ENCODE results near the gene S1PR2. TPM values are rescaled to one million over a fixed set of nuclear protein-coding genes. Genes with fewer than 3 reads are reported as not detected.
A peak's percentile ranks its signal among the peaks of the same experiment; 100 is the strongest.

Gene S1PR2
- total RNA-seq: 1 to 10 TPM; 9.4 to 9.8 TPM

- Mint-ChIP-seq H3K27me3 (no peaks in the 10 kb centered on the region), H3K9me3 (no peaks in the 10 kb centered on the region), H3K4me3 (peak within 1 kb of the TSS; percentile 79), H3K36me3 (no peaks in the 10 kb centered on the region), H3K27ac (peak within 1 kb of the TSS; percentile 80), H3K4me1 (ENCODE audit: low read depth) (peaks cover 26% of the 10 kb centered on the region)
- CTCF ChIA-PET: interaction anchor here (0.8 to 2.3 kb wide), 5 partner anchors 19 to 43 kb away, joined by 3 to 9 read pairs (median 4); no protein-coding TSS in a partner anchor
- intact Hi-C loops (cut with micrococcal nuclease): no loop called here
- DNase-seq: peak; percentile 82
- POLR2A ChIA-PET: interaction anchor here (0.9 to 1.5 kb wide), 2 partner anchors 14 to 32 kb away, joined by 3 read pairs; no protein-coding TSS in a partner anchor
Measured at GRCh38 chr19:10230861-10231611, at the start of gene S1PR2. Gene S1PR2, minus strand, starts transcription at chr19:10231331. Its CDS starts 6,426 bp downstream, at chr19:10224905.

DNA sequence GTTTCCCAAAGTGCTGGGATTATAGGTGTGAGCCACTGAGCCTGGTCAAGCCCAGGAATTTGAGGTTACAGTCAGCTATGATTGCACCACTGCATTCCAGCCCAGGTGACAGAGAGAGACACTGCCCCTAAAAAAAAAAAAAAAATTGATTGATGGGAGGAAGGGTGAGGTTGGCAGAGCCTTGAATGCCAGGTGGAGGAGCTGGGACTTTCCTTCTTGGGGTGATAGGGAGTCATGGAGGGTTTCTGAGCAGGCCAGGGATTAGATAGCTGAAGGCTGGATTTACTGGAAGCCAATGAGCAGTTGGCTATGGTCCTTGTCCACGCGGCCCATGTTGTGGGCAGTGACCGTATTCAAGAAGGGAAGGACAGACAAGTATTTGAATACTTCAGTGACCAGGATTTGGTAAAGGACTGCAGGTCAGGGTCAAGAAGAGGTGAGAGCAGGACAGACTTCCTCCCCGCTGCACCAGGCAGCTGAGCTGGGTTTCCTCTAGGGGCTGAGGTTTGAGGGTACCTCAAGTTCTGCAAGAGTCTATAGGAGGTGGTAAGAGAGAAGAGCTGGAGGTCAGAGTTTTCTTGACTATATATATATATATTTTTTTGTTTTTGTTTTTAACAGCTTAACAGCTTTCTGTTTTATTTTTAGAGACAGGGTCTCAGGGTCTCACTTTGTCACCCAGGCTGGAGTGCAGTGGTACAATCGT lies 48.8 kb upstream of the S1PR2 start:
- H3K36me3 Mint-ChIP-seq: peaks cover 45% of the 10 kb centered on the region

DNA sequence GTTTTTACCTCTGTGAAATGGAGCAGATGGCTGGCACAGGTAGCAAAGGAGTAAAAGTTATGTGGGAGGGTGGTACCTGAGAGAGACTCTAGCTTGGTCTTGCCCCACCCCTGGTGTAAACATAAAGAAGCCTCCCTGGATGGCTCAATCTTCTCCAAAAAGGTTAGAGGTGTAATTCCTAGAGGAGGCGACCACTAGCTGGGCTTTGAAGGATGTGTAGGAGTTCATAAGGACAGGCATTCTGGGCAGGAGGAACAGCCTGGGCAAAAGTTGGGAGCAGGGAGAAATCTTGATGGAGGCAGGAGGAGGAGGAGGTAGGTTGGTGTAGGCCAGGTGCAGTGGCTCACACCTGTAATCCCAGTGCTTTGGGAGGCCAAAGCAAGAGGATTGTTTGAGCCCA lies 47.8 kb upstream of the S1PR2 start:
- Mint-ChIP-seq H3K9me3 (no peaks in the 10 kb centered on the region), H3K27me3 (no peaks in the 10 kb centered on the region), H3K27ac (no peak overlapping the region), H3K4me3 (no peak overlapping the region), H3K36me3 (peaks cover 44% of the 10 kb centered on the region), H3K4me1 (ENCODE audit: low read depth) (peaks cover 21% of the 10 kb centered on the region)
- POLR2A ChIA-PET: interaction anchor here (2.4 kb wide), 1 partner anchor 8 kb away, joined by 15 read pairs; the partner anchor contains the start of gene ICAM1
- DNase-seq: no peak
- CTCF ChIA-PET: interaction anchor here (0.6 to 0.9 kb wide), 2 partner anchors 110 to 125 kb away, joined by 3 read pairs; no protein-coding TSS in a partner anchor
- intact Hi-C loops (cut with micrococcal nuclease): no loop called here

More for the DNA sequence above, 48.8 kb upstream of the S1PR2 start:
- intact Hi-C loops (cut with micrococcal nuclease): no loop called here
- no peak overlapping the region for H3K27ac Mint-ChIP-seq
- ChIA-PET POLR2A (interaction anchor here (0.5 to 2.4 kb wide), 3 partner anchors 9 to 464 kb away, joined by 3 to 15 read pairs (median 4); partner anchors contain the start of gene ICAM1), CTCF (interaction anchor here (0.6 to 1.7 kb wide), 6 partner anchors 10 to 231 kb away, joined by 3 to 9 read pairs (median 4); partner anchors contain the start of gene ICAM1)
- peaks cover 14% of the 10 kb centered on the region for H3K4me1 Mint-ChIP-seq (ENCODE audit: low read depth)
- DNase-seq: no peak
- no peak overlapping the region for H3K4me3 Mint-ChIP-seq
- H3K9me3 Mint-ChIP-seq: no peaks in the 10 kb centered on the region
- H3K27me3 Mint-ChIP-seq: no peaks in the 10 kb centered on the region

DNA sequence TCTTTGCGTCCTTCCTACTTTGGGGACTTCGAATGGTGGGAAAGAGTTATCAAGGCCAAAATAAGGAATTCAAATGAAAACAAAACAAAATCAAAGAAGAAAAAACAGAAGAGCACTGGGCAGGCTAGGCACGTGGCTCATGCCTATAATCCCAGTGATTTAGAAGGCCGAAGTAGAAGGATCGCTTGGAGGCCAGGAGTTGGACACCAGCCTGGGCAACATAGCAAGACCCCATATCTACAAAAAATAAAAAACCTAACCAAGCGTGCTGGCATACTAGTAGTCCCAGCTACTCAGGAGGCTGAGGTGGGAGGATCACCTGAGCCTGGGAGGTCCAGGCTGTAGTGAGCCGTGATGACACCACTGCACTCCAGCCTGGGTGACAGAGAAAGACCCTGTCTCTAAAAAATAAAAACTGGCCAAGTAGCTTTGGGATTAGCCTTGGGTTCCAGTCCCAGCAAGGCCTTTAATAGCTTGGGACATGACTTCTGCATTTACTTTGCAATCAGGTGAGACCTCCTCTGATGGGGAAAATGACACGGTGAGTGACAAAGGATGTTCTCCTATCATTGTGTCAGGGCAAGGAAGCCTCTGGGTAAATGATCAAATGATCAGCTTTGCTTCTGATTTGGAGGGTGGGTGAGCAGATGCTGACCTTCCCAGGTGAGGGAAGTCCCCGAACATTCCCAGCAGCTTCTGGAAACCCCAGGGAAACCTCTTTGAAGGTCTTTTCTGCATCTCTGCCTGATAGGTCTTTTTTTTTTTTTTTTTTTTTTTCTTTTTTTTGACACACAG lies 46.9 kb upstream of the S1PR2 start:
- H3K4me1 Mint-ChIP-seq (ENCODE audit: low read depth): peaks cover 25% of the 10 kb centered on the region
- peaks cover 38% of the 10 kb centered on the region for H3K36me3 Mint-ChIP-seq
- no peak overlapping the region for H3K4me3 Mint-ChIP-seq
- H3K9me3 Mint-ChIP-seq: no peaks in the 10 kb centered on the region
- no peak overlapping the region for H3K27ac Mint-ChIP-seq
- ChIA-PET CTCF (interaction anchor here (0.6 to 1.1 kb wide), 3 partner anchors 8 to 113 kb away, joined by 3 to 4 read pairs (median 3); no protein-coding TSS in a partner anchor), POLR2A (interaction anchor here (0.5 to 1.3 kb wide), 4 partner anchors 9 to 129 kb away, joined by 3 to 4 read pairs (median 4); partner anchors contain the start of gene ICAM4)
- no peak for DNase-seq
- intact Hi-C loops (cut with micrococcal nuclease): no loop called here
- no peaks in the 10 kb centered on the region for H3K27me3 Mint-ChIP-seq

DNA sequence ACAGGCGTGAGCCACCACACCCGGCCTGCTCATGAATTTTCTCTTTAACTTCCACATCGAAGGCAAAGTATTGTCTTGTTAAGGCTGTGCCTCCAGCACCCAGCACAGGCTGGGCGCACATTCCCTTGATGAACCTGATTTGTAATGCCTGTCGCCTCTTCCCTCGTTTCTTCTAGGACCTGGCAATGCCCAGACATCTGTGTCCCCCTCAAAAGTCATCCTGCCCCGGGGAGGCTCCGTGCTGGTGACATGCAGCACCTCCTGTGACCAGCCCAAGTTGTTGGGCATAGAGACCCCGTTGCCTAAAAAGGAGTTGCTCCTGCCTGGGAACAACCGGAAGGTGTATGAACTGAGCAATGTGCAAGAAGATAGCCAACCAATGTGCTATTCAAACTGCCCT lies 43.5 kb upstream of the S1PR2 start:
- no peaks in the 10 kb centered on the region for H3K27me3 Mint-ChIP-seq
- peaks cover 33% of the 10 kb centered on the region for H3K36me3 Mint-ChIP-seq
- H3K4me1 Mint-ChIP-seq (ENCODE audit: low read depth): peaks cover 41% of the 10 kb centered on the region
- no peak overlapping the region for H3K4me3 Mint-ChIP-seq
- intact Hi-C loops (cut with micrococcal nuclease): no loop called here
- ChIA-PET CTCF (interaction anchor here (1.0 to 1.5 kb wide), 3 partner anchors 15 to 114 kb away, joined by 3 to 6 read pairs (median 3); no protein-coding TSS in a partner anchor), POLR2A (no interaction called here)
- no peak for DNase-seq
- H3K9me3 Mint-ChIP-seq: no peaks in the 10 kb centered on the region
- peak overlapping the region; percentile 35 for H3K27ac Mint-ChIP-seq

- intact Hi-C loops (cut with micrococcal nuclease): loop anchor here (1.0 to 2.0 kb wide), 3 partner anchors 11 to 109 kb away; partner anchors contain the start of genes RAVER1 and TYK2
- peaks cover 19% of the 10 kb centered on the region for H3K36me3 Mint-ChIP-seq
- peak overlapping the region; percentile 89 for H3K27ac Mint-ChIP-seq
- H3K27me3 Mint-ChIP-seq: no peaks in the 10 kb centered on the region
- H3K4me1 Mint-ChIP-seq (ENCODE audit: low read depth): peaks cover 35% of the 10 kb centered on the region
- DNase-seq: peak; percentile 66
- peak overlapping the region; percentile 85 for H3K4me3 Mint-ChIP-seq
- ChIA-PET POLR2A (interaction anchor here (0.6 to 4.7 kb wide), 20 partner anchors 9 to 396 kb away, joined by 3 to 69 read pairs (median 5); partner anchors contain the start of genes CDC37, DNMT1, ICAM4 and ICAM5), CTCF (interaction anchor here (0.8 to 6.5 kb wide), 19 partner anchors 12 to 212 kb away, joined by 3 to 212 read pairs (median 6); partner anchors contain the start of genes CDC37, ICAM4, ICAM5 and TYK2)
- no peaks in the 10 kb centered on the region for H3K9me3 Mint-ChIP-seq
Measured at GRCh38 chr19:10271543-10272086, 40.5 kb upstream of the S1PR2 start.

DNA sequence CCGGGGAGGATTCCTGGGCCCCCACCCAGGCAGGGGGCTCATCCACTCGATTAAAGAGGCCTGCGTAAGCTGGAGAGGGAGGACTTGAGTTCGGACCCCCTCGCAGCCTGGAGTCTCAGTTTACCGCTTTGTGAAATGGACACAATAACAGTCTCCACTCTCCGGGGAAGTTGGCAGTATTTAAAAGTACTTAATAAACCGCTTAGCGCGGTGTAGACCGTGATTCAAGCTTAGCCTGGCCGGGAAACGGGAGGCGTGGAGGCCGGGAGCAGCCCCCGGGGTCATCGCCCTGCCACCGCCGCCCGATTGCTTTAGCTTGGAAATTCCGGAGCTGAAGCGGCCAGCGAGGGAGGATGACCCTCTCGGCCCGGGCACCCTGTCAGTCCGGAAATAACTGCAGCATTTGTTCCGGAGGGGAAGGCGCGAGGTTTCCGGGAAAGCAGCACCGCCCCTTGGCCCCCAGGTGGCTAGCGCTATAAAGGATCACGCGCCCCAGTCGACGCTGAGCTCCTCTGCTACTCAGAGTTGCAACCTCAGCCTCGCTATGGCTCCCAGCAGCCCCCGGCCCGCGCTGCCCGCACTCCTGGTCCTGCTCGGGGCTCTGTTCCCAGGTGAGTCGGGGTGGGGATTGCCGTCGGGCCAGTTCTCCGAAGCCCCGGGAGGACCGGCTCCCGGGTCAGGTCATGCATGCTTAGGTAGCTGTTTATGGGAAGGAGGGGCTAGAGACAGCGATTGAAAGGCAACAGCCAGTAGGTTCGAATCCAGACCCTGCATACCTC lies 39.7 kb upstream of the S1PR2 start, which contains the start of gene ICAM1:
ICAM1 (plus strand) TSS at position 505 of the 779 bp plus-strand sequence; CDS start at position 545, 40 bp downstream.
- Mint-ChIP-seq H3K27me3 (no peaks in the 10 kb centered on the region), H3K4me1 (ENCODE audit: low read depth) (peaks cover 35% of the 10 kb centered on the region), H3K27ac (peak within 1 kb of the TSS; percentile 89), H3K9me3 (no peaks in the 10 kb centered on the region), H3K4me3 (peak within 1 kb of the TSS; percentile 85), H3K36me3 (peaks cover 19% of the 10 kb centered on the region)
- CTCF ChIA-PET: interaction anchor here (0.6 to 6.5 kb wide), 28 partner anchors 10 to 213 kb away, joined by 3 to 212 read pairs (median 6); partner anchors contain the start of genes CDC37, ICAM4, ICAM5 and TYK2
- DNase-seq: peak; percentile 89
- POLR2A ChIA-PET: interaction anchor here (0.6 to 4.7 kb wide), 21 partner anchors 9 to 397 kb away, joined by 3 to 69 read pairs (median 5); partner anchors contain the start of genes DNMT1, ICAM4, ICAM5 and MRPL4
- intact Hi-C loops (cut with micrococcal nuclease): loop anchor here (1.0 to 2.0 kb wide), 4 partner anchors 11 to 110 kb away; partner anchors contain the start of genes ICAM4, RAVER1 and TYK2

- Mint-ChIP-seq H3K9me3 (no peaks in the 10 kb centered on the region), H3K4me3 (peak overlapping the region; percentile 85), H3K36me3 (peaks cover 19% of the 10 kb centered on the region), H3K27me3 (no peaks in the 10 kb centered on the region), H3K27ac (peak overlapping the region; percentile 89), H3K4me1 (ENCODE audit: low read depth) (peaks cover 35% of the 10 kb centered on the region)
- peak; percentile 91 for DNase-seq
- intact Hi-C loops (cut with micrococcal nuclease): loop anchor here (1.0 to 2.0 kb wide), 2 partner anchors 16 to 111 kb away; partner anchors contain the start of genes ICAM4 and TYK2
- POLR2A ChIA-PET: interaction anchor here (0.5 to 4.7 kb wide), 17 partner anchors 10 to 158 kb away, joined by 3 to 69 read pairs (median 6); partner anchors contain the start of genes ICAM4, ICAM5, MRPL4 and RAVER1
- CTCF ChIA-PET: interaction anchor here (0.8 to 6.5 kb wide), 26 partner anchors 10 to 213 kb away, joined by 3 to 212 read pairs (median 6); partner anchors contain the start of genes CDC37, ICAM4, ICAM5 and RAVER1
Measured at GRCh38 chr19:10270180-10270615, 39.1 kb upstream of the S1PR2 start.

DNA sequence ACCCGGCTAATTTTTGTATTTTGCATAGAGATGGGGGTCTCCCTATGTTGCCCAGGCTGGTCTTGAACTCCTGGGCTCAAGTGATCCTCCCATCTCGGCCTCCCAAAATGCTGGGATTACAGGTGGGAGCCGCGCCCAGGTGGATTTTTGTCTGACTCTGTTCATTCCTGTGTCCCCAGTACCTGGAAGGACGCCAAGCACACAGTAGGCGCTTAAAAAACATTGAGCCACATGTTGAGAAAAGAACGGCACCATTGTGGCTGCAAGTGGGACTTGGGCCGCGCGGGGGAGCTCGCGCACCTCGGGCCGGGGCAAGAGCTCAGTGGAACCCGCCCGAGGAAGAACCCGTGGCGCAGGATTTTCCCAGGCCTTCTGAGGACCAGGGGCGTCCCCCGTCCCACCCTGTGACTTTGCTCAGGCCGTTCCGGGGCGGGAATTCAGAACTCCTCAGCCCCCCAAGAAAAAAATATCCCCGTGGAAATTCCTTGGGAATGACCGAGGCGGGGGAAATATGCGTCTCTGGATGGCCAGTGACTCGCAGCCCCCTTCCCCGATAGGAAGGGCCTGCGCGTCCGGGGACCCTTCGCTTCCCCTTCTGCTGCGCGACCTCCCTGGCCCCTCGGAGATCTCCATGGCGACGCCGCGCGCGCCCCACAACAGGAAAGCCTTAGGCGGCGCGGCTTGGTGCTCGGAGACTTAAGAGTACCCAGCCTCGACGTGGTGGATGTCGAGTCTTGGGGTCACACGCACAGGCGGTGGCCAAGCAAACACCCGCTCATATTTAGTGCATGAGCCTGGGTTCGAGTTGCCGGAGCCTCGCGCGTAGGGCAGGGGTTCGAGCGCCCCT lies 38.4 kb upstream of the S1PR2 start:
- peaks cover 15% of the 10 kb centered on the region for H3K36me3 Mint-ChIP-seq
- ChIA-PET POLR2A (interaction anchor here (0.5 to 4.7 kb wide), 9 partner anchors 9 to 123 kb away, joined by 3 to 69 read pairs (median 10); partner anchors contain the start of genes ICAM4, ICAM5 and RAVER1), CTCF (interaction anchor here (0.6 to 6.5 kb wide), 28 partner anchors 9 to 863 kb away, joined by 3 to 212 read pairs (median 6); partner anchors contain the start of genes CDC37, FDX2, ICAM4 and ICAM5)
- H3K27ac Mint-ChIP-seq: peak overlapping the region; percentile 89
- intact Hi-C loops (cut with micrococcal nuclease): loop anchor here (1.0 to 2.0 kb wide), 4 partner anchors 17 to 120 kb away; partner anchors contain the start of genes ICAM4, ICAM5 and TYK2
- peaks cover 30% of the 10 kb centered on the region for H3K4me1 Mint-ChIP-seq (ENCODE audit: low read depth)
- H3K9me3 Mint-ChIP-seq: no peaks in the 10 kb centered on the region
- no peaks in the 10 kb centered on the region for H3K27me3 Mint-ChIP-seq
- DNase-seq: peak; percentile 93
- H3K4me3 Mint-ChIP-seq: peak overlapping the region; percentile 85
